Endothelial cell of umbilical vein (primary cell): ENCODE data around the gene MEGF10. TPM values are rescaled to one million over a fixed set of nuclear protein-coding genes. Genes with fewer than 3 reads are reported as not detected.

Experiments used
- BruUV-seq: library from RNA; stranded (reverse); fragments of 400-500 nt; replicated peaks from 2 replicates; lab custom pipeline; 2021; lab: Mats Ljungman, UMichigan
- CTCF ChIA-PET: fragments of 300-600, 350-600 bp; sonication (Branson Sonifier 250); formaldehyde crosslinking; loops from one replicate; lab custom pipeline; 2021; ENCODE audit warnings: antibody characterized with exemption, inconsistent platforms; lab: Charles Lee
- POLR2A ChIA-PET: fragments of 300-600, 350-600 bp; sonication (Branson Sonifier 250); formaldehyde crosslinking; loops from one replicate; lab custom pipeline; 2021; ENCODE audit warnings: antibody characterized with exemption, inconsistent platforms; lab: Charles Lee
- DNase-seq: peaks from one replicate; pipeline ENCODE4 v3.0.0-alpha.2; 2011; ENCODE audit warnings: low read depth, low spot score
- FAIRE-seq: peaks from 2 replicates; lab custom pipeline; 2011; peaks lifted over from hg19 to GRCh38; lab: Jason Lieb, UNC
- H2AFZ ChIP-seq: 2 replicates; pipeline ENCODE4 v1.6.0; 2012; ENCODE audit warnings: low read depth, low read length, control low read depth, inconsistent platforms
- H3K27ac ChIP-seq: 2 replicates; pipeline ENCODE4 v1.5.1; 2011; ENCODE audit warnings: low read depth, mild to moderate bottlenecking, control low read depth, low read length, moderate library complexity; ENCODE audit not compliant: insufficient read depth
- H3K27me3 ChIP-seq, 2 experiments: 2 replicates each; pipeline versions ENCODE4 v1.6.0 to v1.6.1; 2011; ENCODE audit warnings: low read length in 2 of 2, mixed read lengths in 1 of 2; ENCODE audit not compliant: control insufficient read depth in 2 of 2, insufficient read depth in 2 of 2
- H3K36me3 ChIP-seq, 2 experiments: 2 replicates in 1 of 2; 3 replicates in 1 of 2; pipeline ENCODE4 v1.5.1; 2011; ENCODE audit warnings: low read length in 2 of 2, mild to moderate bottlenecking in 1 of 2, moderate library complexity in 1 of 2; ENCODE audit not compliant: control insufficient read depth in 2 of 2, insufficient read depth in 2 of 2; ENCODE audit errors: extremely low read depth in 1 of 2
- H3K4me1 ChIP-seq: 3 replicates; pipeline ENCODE4 v1.5.1; 2011; ENCODE audit warnings: mild to moderate bottlenecking, low read length; ENCODE audit not compliant: control insufficient read depth, insufficient read depth; ENCODE audit errors: extremely low read depth
- H3K4me2 ChIP-seq: 2 replicates; pipeline ENCODE4 v1.6.1; 2011; ENCODE audit warnings: low read length, control low read depth, mixed read lengths; ENCODE audit not compliant: insufficient read depth
- H3K4me3 ChIP-seq, 3 experiments: fragments of 200-600 bp in 1 of 3; sonication (generic), shearing (Covaris generic) in 1 of 3; replicated peaks in 1 of 3; 2 replicates each; pipeline ENCODE4 v1.5.1; 2011 to 2016; ENCODE audit warnings: control low read depth in 3 of 3, low read length in 3 of 3, mild to moderate bottlenecking in 2 of 3, inconsistent platforms in 1 of 3, low read depth in 1 of 3, moderate library complexity in 1 of 3; ENCODE audit not compliant: insufficient read depth in 1 of 3
- H3K79me2 ChIP-seq: 2 replicates; pipeline ENCODE4 v1.6.0; 2012; ENCODE audit warnings: low read length, inconsistent platforms; ENCODE audit not compliant: control insufficient read depth, insufficient read depth
- H3K9ac ChIP-seq: replicated peaks from 2 replicates; pipeline ENCODE3; 2011; ENCODE audit warnings: low read length, control low read depth; ENCODE audit not compliant: insufficient read depth; ENCODE audit errors: extremely low read depth
- H3K9me1 ChIP-seq: replicated peaks from 3 replicates; pipeline ENCODE4 v1.6.0; 2011; ENCODE audit warnings: mild to moderate bottlenecking, low read length; ENCODE audit not compliant: control insufficient read depth, insufficient read depth; ENCODE audit errors: extremely low read depth
- H3K9me3 ChIP-seq: replicated peaks from 2 replicates; pipeline ENCODE4 v1.5.1; 2012; ENCODE audit warnings: low read length, inconsistent platforms; ENCODE audit not compliant: control insufficient read depth, insufficient read depth
- H4K20me1 ChIP-seq: replicated peaks from 2 replicates; pipeline ENCODE3; 2011; ENCODE audit warnings: mild to moderate bottlenecking, low read length; ENCODE audit not compliant: control insufficient read depth, insufficient read depth; ENCODE audit errors: extremely low read depth
- CTCF ChIP-seq, 2 donors: IDR thresholded peaks; 1 replicate in 1 of 2; 2 replicates in 1 of 2; pipeline ENCODE4 v1.5.1; 2011; ENCODE audit warnings: low read length in 2 of 2, mild to moderate bottlenecking in 2 of 2, moderate library complexity in 2 of 2, control low read depth in 1 of 2, inconsistent platforms in 1 of 2, low read depth in 1 of 2; ENCODE audit not compliant: insufficient read depth in 1 of 2; ENCODE audit errors: extremely low read depth in 1 of 2
- EZH2 ChIP-seq: IDR thresholded peaks from 2 replicates; pipeline ENCODE4 v1.6.1; 2012; ENCODE audit warnings: borderline replicate concordance, low read depth, mild to moderate bottlenecking, moderate library complexity, low read length, inconsistent platforms; ENCODE audit not compliant: severe bottlenecking
- FOS ChIP-seq: IDR thresholded peaks from 2 replicates; pipeline ENCODE4 v1.6.1; 2011; ENCODE audit warnings: mild to moderate bottlenecking, low read length, moderate library complexity, borderline replicate concordance; ENCODE audit not compliant: insufficient read depth
- GATA2 ChIP-seq: IDR thresholded peaks from 2 replicates; pipeline ENCODE4 v1.7.0; 2011; ENCODE audit warnings: low read depth, mild to moderate bottlenecking, moderate library complexity, mixed read lengths, low read length; ENCODE audit not compliant: insufficient read length, insufficient read depth
- JUN ChIP-seq: IDR thresholded peaks from 2 replicates; pipeline ENCODE4 v1.6.1; 2011; ENCODE audit warnings: borderline replicate concordance, low read depth; ENCODE audit not compliant: insufficient read length, insufficient read depth
- MAX ChIP-seq: IDR thresholded peaks from 2 replicates; pipeline ENCODE4 v1.6.1; 2011; ENCODE audit not compliant: insufficient read depth, insufficient read length
- MYC ChIP-seq: IDR thresholded peaks from one replicate; pipeline ENCODE4 v1.6.1; 2011; ENCODE audit warnings: mild to moderate bottlenecking, low read depth, low read length
- POLR2A ChIP-seq: IDR thresholded peaks from 2 replicates; pipeline ENCODE4 v1.6.1; 2012; ENCODE audit warnings: low read depth, mild to moderate bottlenecking, control low read depth, low read length
- POLR2AphosphoS5 ChIP-seq: IDR thresholded peaks from 2 replicates; pipeline ENCODE4 v1.6.1; 2012; ENCODE audit warnings: low read depth, mild to moderate bottlenecking, control low read depth, low read length, moderate library complexity; ENCODE audit not compliant: insufficient read depth
- dilution Hi-C: fragments of 300-500 bp; cut with MboI; formaldehyde crosslinking; loops from one replicate; pipeline ENCODE4 v1.15.0; 2019; ENCODE audit warnings: low sequenced_read_pairs; ENCODE audit not compliant: extremely low pct_ligation_motif_present
- intact Hi-C: fragments of 100-400 bp; cut with micrococcal nuclease; formaldehyde crosslinking; loops from one replicate; pipeline ENCODE4 v1.10.0; 2022
- polyA plus RNA-seq, 4 experiments: library from polyadenylated mRNA; depleted of rRNA in 3 of 4; stranded (reverse) in 3 of 4; unstranded in 1 of 4; fragments of >200 nt; gene quantifications; 2 replicates each; pipeline versions ENCODE4 v1.2.1 to v1.2.3, GENCODE V29; 2011 to 2012; ENCODE audit warnings: missing spikeins in 1 of 4
- total RNA-seq: library from RNA; stranded (reverse); gene quantifications from 2 replicates; pipeline ENCODE4 v1.2.3, GENCODE V29; 2021

MEGF10 gene
- total and polyA plus RNA-seq, 2 donors (not counting 3 experiments of a cell fraction or from before 2014, with no cell fraction given), result 0.30 to 1.00 TPM

- POLR2A ChIA-PET, result no interaction called here
- CTCF ChIA-PET, result no interaction called here
- dilution Hi-C loops (no loop called here), intact Hi-C loops (no loop called here)
- H3K4me1 ChIP-seq, result no peaks in the 10 kb centered on the region
- H3K4me3 ChIP-seq, result no peak overlapping the region
- FAIRE-seq, result no peak
- H3K27me3 ChIP-seq, result peaks cover 1 to 2% of the 10 kb centered on the region in 2 experiments
- no peaks in the 10 kb centered on the region for H3K9me3 ChIP-seq
- H3K9ac ChIP-seq, result no peak overlapping the region
- H2AFZ ChIP-seq, result no peak overlapping the region
- H3K9me1 ChIP-seq, result no peaks in the 10 kb centered on the region
- no TSS peak for BruUV-seq
- no peaks in the 10 kb centered on the region for H4K20me1 ChIP-seq
- DNase-seq, result no peak
- TF ChIP-seq CTCF (IDR thresholded peaks at IDR 0.05; ENCODE audit: extremely low read depth in 1 of 2, insufficient read depth in 1 of 2, low read depth in 1 of 2, low read length in 2 of 2) (no peak), FOS (no peak), EZH2 (no peak), MYC (no peak), POLR2AphosphoS5 (no peak), JUN (no peak), GATA2 (no peak), MAX (no peak), POLR2A (no peak)
- no peak overlapping the region for H3K27ac ChIP-seq
- H3K4me2 ChIP-seq, result no peak overlapping the region
- no peaks in the 10 kb centered on the region for H3K36me3 ChIP-seq
- H3K79me2 ChIP-seq, result no peaks in the 10 kb centered on the region
These were observed 122.1 kb downstream of the MEGF10 start for GRCh38 chr5:127412698-127413097.
